Liver (tissue), 9 donors: Measurements from ENCODE around the gene ZFYVE26. TPM values are rescaled to one million over a fixed set of nuclear protein-coding genes. Genes with fewer than 3 reads are reported as not detected.
"Not testable (repeated sequence)": the region's sequence is repeated elsewhere in the genome, so short reads cannot be mapped to it uniquely, and the experiment has no call there.

Experiments
- DNase-seq: peaks from one replicate; pipeline ENCODE4 v3.0.0-alpha.2; 2017; ENCODE audit warnings: low spot score
- H3K27ac ChIP-seq, 2 donors: one replicate each; pipeline ENCODE4 v1.7.0; 2013; ENCODE audit warnings: inconsistent platforms in 2 of 2, low read length in 2 of 2, control low read depth in 1 of 2, low read depth in 1 of 2, mild to moderate bottlenecking in 1 of 2
- H3K27me3 ChIP-seq, 4 donors: one replicate each; pipeline versions ENCODE4 v1.6.1 to v1.7.0; 2013; ENCODE audit warnings: low read length in 3 of 4, inconsistent platforms in 1 of 4, mild to moderate bottlenecking in 1 of 4, moderate library complexity in 1 of 4; ENCODE audit not compliant: control insufficient read depth in 4 of 4, insufficient read depth in 4 of 4
- H3K36me3 ChIP-seq, 4 donors: one replicate each; pipeline versions ENCODE4 v1.6.1 to v1.7.0; 2013; ENCODE audit warnings: low read length in 3 of 4, mild to moderate bottlenecking in 3 of 4, low read depth in 1 of 4, moderate library complexity in 1 of 4; ENCODE audit not compliant: control insufficient read depth in 4 of 4, insufficient read depth in 3 of 4
- H3K4me1 ChIP-seq, 4 donors: one replicate each; pipeline versions ENCODE4 v1.6.1 to v1.7.0; 2013; ENCODE audit warnings: low read length in 3 of 4, mild to moderate bottlenecking in 3 of 4, moderate library complexity in 1 of 4; ENCODE audit not compliant: control insufficient read depth in 4 of 4, insufficient read depth in 4 of 4
- H3K4me3 ChIP-seq, 3 donors: one replicate each; pipeline versions ENCODE4 v1.6.1 to v1.7.0; 2013; ENCODE audit warnings: low read length in 3 of 3, control low read depth in 1 of 3, low read depth in 1 of 3, mild to moderate bottlenecking in 1 of 3
- H3K9ac ChIP-seq, 2 donors: one replicate each; pipeline ENCODE4 v1.7.0; 2013; ENCODE audit warnings: low read length in 2 of 2, mild to moderate bottlenecking in 2 of 2, moderate library complexity in 2 of 2, control low read depth in 1 of 2, low read depth in 1 of 2
- H3K9me3 ChIP-seq, 4 donors: one replicate each; pipeline versions ENCODE4 v1.6.1 to v1.7.0; 2013; ENCODE audit warnings: low read length in 3 of 4; ENCODE audit not compliant: control insufficient read depth in 4 of 4
- CTCF ChIP-seq: fragments of 150-350 bp; IDR thresholded peaks from 2 replicates; pipeline ENCODE4 v1.5.1; 2017; ENCODE audit warnings: improper control_type of control experiment, low read depth, low read length; ENCODE audit not compliant: missing input control
- EGR1 ChIP-seq, 2 donors: IDR thresholded peaks; 2 replicates each; pipeline ENCODE4 v1.6.1; 2016 to 2018; ENCODE audit warnings: antibody characterized with exemption in 2 of 2, low read depth in 2 of 2
- FOXA1 ChIP-seq: IDR thresholded peaks from 2 replicates; pipeline ENCODE4 v1.6.1; 2016; ENCODE audit warnings: antibody characterized with exemption
- FOXA2 ChIP-seq: IDR thresholded peaks from 2 replicates; pipeline ENCODE4 v1.6.1; 2016; ENCODE audit warnings: antibody characterized with exemption
- GABPA ChIP-seq, 2 donors: IDR thresholded peaks in 1 of 2; conservative IDR thresholded peaks in 1 of 2; 2 replicates each; pipeline ENCODE4 v1.6.1; 2016; ENCODE audit warnings: antibody characterized with exemption in 2 of 2, mild to moderate bottlenecking in 1 of 2, moderate library complexity in 1 of 2
- HNF4A ChIP-seq, 2 donors: conservative IDR thresholded peaks; 2 replicates each; pipeline ENCODE4 v1.6.1; 2016; ENCODE audit warnings: antibody characterized with exemption in 2 of 2, mild to moderate bottlenecking in 2 of 2
- HNF4G ChIP-seq: IDR thresholded peaks from 2 replicates; pipeline ENCODE4 v1.6.1; 2016; ENCODE audit warnings: antibody characterized with exemption
- JUND ChIP-seq, 2 donors: IDR thresholded peaks; 2 replicates each; pipeline ENCODE4 v1.6.1; 2016; ENCODE audit warnings: antibody characterized with exemption in 2 of 2
- MAX ChIP-seq: IDR thresholded peaks from 2 replicates; pipeline ENCODE4 v1.6.1; 2016; ENCODE audit warnings: antibody characterized with exemption
- NR2F2 ChIP-seq: IDR thresholded peaks from 2 replicates; pipeline ENCODE4 v1.6.1; 2016; ENCODE audit warnings: antibody characterized with exemption
- RAD21 ChIP-seq, 2 donors: IDR thresholded peaks; 2 replicates each; pipeline ENCODE4 v1.6.1; 2016; ENCODE audit warnings: antibody characterized with exemption in 2 of 2, mild to moderate bottlenecking in 2 of 2
- REST ChIP-seq: IDR thresholded peaks from 2 replicates; pipeline ENCODE4 v1.6.1; 2016; ENCODE audit warnings: antibody characterized with exemption, mild to moderate bottlenecking
- RXRA ChIP-seq, 2 donors: IDR thresholded peaks; 2 replicates each; pipeline ENCODE4 v1.6.1; 2017 to 2018; ENCODE audit warnings: antibody characterized with exemption in 2 of 2, mild to moderate bottlenecking in 1 of 2
- SP1 ChIP-seq: IDR thresholded peaks from 2 replicates; pipeline ENCODE4 v1.6.1; 2018; ENCODE audit warnings: antibody characterized with exemption, mild to moderate bottlenecking
- TAF1 ChIP-seq: conservative IDR thresholded peaks from 2 replicates; pipeline ENCODE4 v1.6.1; 2016; ENCODE audit warnings: antibody characterized with exemption, mild to moderate bottlenecking
- YY1 ChIP-seq: IDR thresholded peaks from 2 replicates; pipeline ENCODE4 v1.6.1; 2016; ENCODE audit warnings: antibody characterized with exemption, mild to moderate bottlenecking
- WGBS: extraction: QIAGEN DNeasy Blood & Tissue Kit; methylation state at CpG from one replicate; pipeline ENCODE4 v1.1.7; 2013; 5-methylcytosine and 5-hydroxymethylcytosine counted together
- polyA plus RNA-seq, 2 donors: library from polyadenylated mRNA; stranded (reverse) in 1 of 2; unstranded in 1 of 2; fragments of 200-250 nt in 1 of 2; fragments of >200 nt in 1 of 2; fragmentation: Nextera tagmentation in 1 of 2; extraction: Ambion mirVana in 1 of 2; gene quantifications; one replicate each; pipeline versions ENCODE4 v1.2.1 to v1.2.3, GENCODE V29; 2013 to 2015
- total RNA-seq, 2 donors: library from RNA; depleted of rRNA; stranded (reverse); fragments of >200 nt; gene quantifications; one replicate each; pipeline ENCODE4 v1.2.3, GENCODE V29; 2014
- TF ChIP-seq, protein P1 (sequence below): IDR thresholded peaks from 2 replicates; pipeline ENCODE4 v1.6.1; 2016; ENCODE audit warnings: antibody characterized with exemption
- TF ChIP-seq, protein P2 (sequence below): IDR thresholded peaks from 2 replicates; pipeline ENCODE4 v1.6.1; 2016; ENCODE audit warnings: antibody characterized with exemption
- donor health status: healthy.
- donor health status: healthy.
- donor health status: healthy.
- donor health status: healthy.
- donor health status: healthy.

ZFYVE26 gene
- total and polyA plus RNA-seq, 4 donors: 2.4 to 17.2 (median 7.7) TPM

- peak within 1 kb of the TSS; percentile 36 to 72 for H3K9ac ChIP-seq
- H3K4me3 ChIP-seq: peak within 1 kb of the TSS; percentile 50 to 99 (median 65)
- DNase-seq: peak; percentile 87
- peak in 1 of 2 donors; percentile 23 for TF ChIP-seq GABPA (IDR thresholded peaks at IDR 0.05 in 1 of 2, conservative IDR thresholded peaks at IDR 0.05 in 1 of 2)
- TF ChIP-seq YY1: peak; percentile 52
- TF ChIP-seq HNF4G: no peak
- TF ChIP-seq SP1: peak; percentile 95
- H3K4me1 ChIP-seq: peaks cover 8 to 29% (median 22%) of the 10 kb centered on the region in 4 donors
- under 1% methylated on average over 30 of the region's 30 CpGs for WGBS
- H3K9me3 ChIP-seq: no peaks in the 10 kb centered on the region
- H3K36me3 ChIP-seq: no peaks in the 10 kb centered on the region
- no peaks in the 10 kb centered on the region for H3K27me3 ChIP-seq
- peak within 1 kb of the TSS; percentile 22 to 33 for H3K27ac ChIP-seq
Observed at GRCh38 chr14:67819563-67820421, 3.4 kb upstream of the ZFYVE26 start, which contains the start of gene RAD51B. TSS of gene RAD51B (plus strand) at chr14:67819779.

GRCh38 chr14:67818476-67818875, 2.1 kb upstream of the ZFYVE26 start:
- DNase-seq: not testable (repeated sequence)

GRCh38 chr14:67817750-67818438, 1.5 kb upstream of the ZFYVE26 start:
- H3K27ac ChIP-seq: no peak overlapping the region

More at GRCh38 chr14:67818476-67818875, 2.1 kb upstream of the ZFYVE26 start:
- 94% methylated on average over 6 of the region's 6 CpGs for WGBS
- not testable (repeated sequence) for H3K27ac ChIP-seq, H3K4me3 ChIP-seq, H3K36me3 ChIP-seq, H3K27me3 ChIP-seq, H3K9ac ChIP-seq, H3K9me3 ChIP-seq
- peaks cover 8 to 30% (median 23%) of the 10 kb centered on the region in 4 donors for H3K4me1 ChIP-seq

More at GRCh38 chr14:67817750-67818438, 1.5 kb upstream of the ZFYVE26 start:
- TF ChIP-seq HNF4A (conservative IDR thresholded peaks at IDR 0.05): no peak
- no peak for TF ChIP-seq SP1
- TF ChIP-seq RXRA (IDR thresholded peaks at IDR 0.05): no peak
- no peak for TF ChIP-seq FOXA2
- TF ChIP-seq, protein P1, sequence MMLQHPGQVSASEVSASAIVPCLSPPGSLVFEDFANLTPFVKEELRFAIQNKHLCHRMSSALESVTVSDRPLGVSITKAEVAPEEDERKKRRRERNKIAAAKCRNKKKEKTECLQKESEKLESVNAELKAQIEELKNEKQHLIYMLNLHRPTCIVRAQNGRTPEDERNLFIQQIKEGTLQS: no peak
- no peak for TF ChIP-seq CTCF
- TF ChIP-seq JUND (IDR thresholded peaks at IDR 0.05): no peak
- TF ChIP-seq, protein P2, sequence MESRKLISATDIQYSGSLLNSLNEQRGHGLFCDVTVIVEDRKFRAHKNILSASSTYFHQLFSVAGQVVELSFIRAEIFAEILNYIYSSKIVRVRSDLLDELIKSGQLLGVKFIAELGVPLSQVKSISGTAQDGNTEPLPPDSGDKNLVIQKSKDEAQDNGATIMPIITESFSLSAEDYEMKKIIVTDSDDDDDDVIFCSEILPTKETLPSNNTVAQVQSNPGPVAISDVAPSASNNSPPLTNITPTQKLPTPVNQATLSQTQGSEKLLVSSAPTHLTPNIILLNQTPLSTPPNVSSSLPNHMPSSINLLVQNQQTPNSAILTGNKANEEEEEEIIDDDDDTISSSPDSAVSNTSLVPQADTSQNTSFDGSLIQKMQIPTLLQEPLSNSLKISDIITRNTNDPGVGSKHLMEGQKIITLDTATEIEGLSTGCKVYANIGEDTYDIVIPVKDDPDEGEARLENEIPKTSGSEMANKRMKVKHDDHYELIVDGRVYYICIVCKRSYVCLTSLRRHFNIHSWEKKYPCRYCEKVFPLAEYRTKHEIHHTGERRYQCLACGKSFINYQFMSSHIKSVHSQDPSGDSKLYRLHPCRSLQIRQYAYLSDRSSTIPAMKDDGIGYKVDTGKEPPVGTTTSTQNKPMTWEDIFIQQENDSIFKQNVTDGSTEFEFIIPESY: no peak
- TF ChIP-seq NR2F2: no peak
- TF ChIP-seq TAF1: no peak
- TF ChIP-seq REST: no peak
- no peak for TF ChIP-seq FOXA1
- TF ChIP-seq HNF4G: no peak
- no peak for TF ChIP-seq MAX
- TF ChIP-seq RAD21 (IDR thresholded peaks at IDR 0.05): no peak
- no peak for TF ChIP-seq EGR1 (IDR thresholded peaks at IDR 0.05; ENCODE audit: low read depth in 2 of 2)
- no peak for TF ChIP-seq GABPA (IDR thresholded peaks at IDR 0.05 in 1 of 2, conservative IDR thresholded peaks at IDR 0.05 in 1 of 2)
- no peak for TF ChIP-seq YY1
- Histone ChIP-seq H3K4me1 (peaks cover 8 to 30% (median 23%) of the 10 kb centered on the region in 4 donors), H3K27me3 (no peaks in the 10 kb centered on the region), H3K4me3 (no peak overlapping the region), H3K9ac (no peak overlapping the region), H3K9me3 (no peaks in the 10 kb centered on the region), H3K36me3 (peaks cover 0 to 10% (median 2%) of the 10 kb centered on the region in 4 donors)
- 86% methylated on average over 14 of the region's 14 CpGs for WGBS
- DNase-seq: no peak
